Gastrocnemius medialis (tissue), 4 donors: Measurements from ENCODE around the gene BRCA1.

Source experiments
- CTCF ChIP-seq, 5 experiments: fragments of 450-650 bp in 3 of 5; fragments of 200-600 bp in 2 of 5; sonication (generic) in 2 of 5; IDR thresholded peaks in 4 of 5; conservative IDR thresholded peaks in 1 of 5; 1 replicate in 4 of 5; 2 replicates in 1 of 5; pipeline ENCODE4 v1.5.1; 2016 to 2019; ENCODE audit warnings: antibody characterized with exemption in 5 of 5, mild to moderate bottlenecking in 3 of 5, moderate library complexity in 3 of 5
- POLR2A ChIP-seq, 2 donors: fragments of 450-650 bp; IDR thresholded peaks; one replicate each; pipeline ENCODE4 v1.6.1; 2017; ENCODE audit warnings: antibody characterized with exemption in 2 of 2, mild to moderate bottlenecking in 2 of 2, moderate library complexity in 2 of 2

DNA sequence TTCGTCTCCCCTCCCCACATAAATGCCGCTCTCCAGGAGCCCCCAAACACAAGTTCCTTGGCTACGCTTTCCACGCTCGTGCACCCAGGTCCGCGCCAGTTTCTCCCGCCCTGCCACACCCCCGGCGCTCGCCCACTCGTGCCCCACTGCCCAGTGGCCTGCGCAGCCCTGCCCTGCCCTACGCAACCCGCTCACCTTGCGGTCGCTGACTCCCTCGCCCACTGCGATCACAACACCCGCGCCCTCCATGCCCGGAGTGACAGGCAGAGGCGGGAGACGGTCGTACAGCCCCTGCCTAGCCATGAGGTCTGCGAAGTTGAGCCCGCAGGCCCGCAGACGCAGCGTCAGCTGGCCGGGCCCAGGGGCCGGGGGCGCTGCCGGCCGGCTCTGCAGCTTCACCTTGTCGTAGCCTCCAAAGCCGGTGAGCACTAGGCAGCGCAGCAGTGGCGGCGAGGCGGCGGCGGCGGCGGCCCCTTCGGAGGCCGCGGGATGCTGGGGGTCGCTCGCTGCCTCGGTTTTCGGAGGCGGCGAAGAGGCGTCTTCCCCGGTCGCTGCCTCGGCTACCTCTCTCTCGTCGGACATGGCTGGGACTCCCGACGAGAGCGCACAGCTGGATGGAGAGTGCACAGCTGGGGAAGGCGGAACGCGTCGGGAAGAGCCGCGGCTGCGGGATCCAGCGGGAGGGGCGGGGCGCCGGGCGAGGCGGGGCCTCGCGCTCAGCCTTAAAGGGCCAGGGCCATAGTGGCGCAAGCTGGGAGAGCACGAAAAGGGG is 103.2 kb downstream of the BRCA1 start, which contains the start of gene VAT1:
- TF ChIP-seq CTCF (IDR thresholded peaks at IDR 0.05 in 4 of 5, conservative IDR thresholded peaks at IDR 0.05 in 1 of 5) = no peak
- TF ChIP-seq POLR2A (IDR thresholded peaks at IDR 0.05) = peak; percentile 60 to 72
